Measurements from ENCODE around the gene LRRC72. TPM values are rescaled to one million over a fixed set of nuclear protein-coding genes. Genes with fewer than 3 reads are reported as not detected.

LRRC72 gene
- total RNA-seq, 1 donor from 2014 or later = not detected

Other genes starting within 250 kb of the LRRC72 start
- gene CRPPA, start 105.3 kb upstream of the LRRC72 start, total RNA-seq = 1.4 and 1.8 TPM in 2 replicates
- gene SOSTDC1, start 61.1 kb upstream of the LRRC72 start, total RNA-seq = 0.08 TPM in 1 of 2 replicates, not detected in the other
- 9.9 and 10.9 TPM in 2 replicates for gene ANKMY2, start 118.9 kb downstream of the LRRC72 start, total RNA-seq
- gene BZW2, start 119.4 kb downstream of the LRRC72 start, total RNA-seq = 61.2 and 62.2 TPM in 2 replicates
- gene TSPAN13, start 226.9 kb downstream of the LRRC72 start, total RNA-seq = 15.5 and 16.7 TPM in 2 replicates